ENCODE results near the gene FMO2. TPM values are rescaled to one million over a fixed set of nuclear protein-coding genes. Genes with fewer than 3 reads are reported as not detected.

FMO2 gene
- total and polyA plus RNA-seq, 4 donors: 5.2 to 165 (median 61.5) TPM

GRCh38 chr1:171173069-171173468 lies 12.0 kb upstream of the FMO2 start:
- ATAC-seq (ENCODE audit: insufficient read depth, low FRiP score) (no peak), DNase-seq (peak in 2 of 3 donors; percentile 43 to 67)
- Histone ChIP-seq H3K36me3 (ENCODE audit: control insufficient read depth in 4 of 4, insufficient read depth in 4 of 4, low read length in 4 of 4) (no peaks in the 10 kb centered on the region), H3K4me1 (ENCODE audit: control insufficient read depth in 5 of 5, insufficient read depth in 5 of 5, low read length in 5 of 5) (peaks cover 0 to 31% (median 0%) of the 10 kb centered on the region in 5 donors), H3K4me3 (no peak overlapping the region), H3K9ac (ENCODE audit: insufficient read depth in 1 of 2, low read length in 2 of 2) (no peak overlapping the region), H3K27me3 (ENCODE audit: control insufficient read depth in 3 of 3, insufficient read depth in 3 of 3, low read length in 2 of 3) (no peaks in the 10 kb centered on the region), H3K27ac (ENCODE audit: low read depth in 1 of 2, low read length in 1 of 2) (no peak overlapping the region), H3K9me3 (ENCODE audit: control insufficient read depth in 4 of 4, insufficient read depth in 3 of 4, low read length in 3 of 4) (no peaks in the 10 kb centered on the region)
- TF ChIP-seq CTCF (IDR thresholded peaks at IDR 0.05; ENCODE audit: control extremely low read depth, extremely low read depth): no peak
- 79 to 85% methylated on average over 1 of the region's 1 CpG for WGBS, 2 donors

GRCh38 chr1:171174560-171175294 lies 10.4 kb upstream of the FMO2 start:
- peaks cover 0 to 30% (median 0%) of the 10 kb centered on the region in 5 donors for H3K4me1 ChIP-seq (ENCODE audit: control insufficient read depth in 5 of 5, insufficient read depth in 5 of 5, low read length in 5 of 5)
- no peak overlapping the region for H3K9ac ChIP-seq (ENCODE audit: insufficient read depth in 1 of 2, low read length in 2 of 2)
- no peak overlapping the region for H3K27ac ChIP-seq (ENCODE audit: low read depth in 1 of 2, low read length in 1 of 2)
- no peaks in the 10 kb centered on the region for H3K9me3 ChIP-seq (ENCODE audit: control insufficient read depth in 4 of 4, insufficient read depth in 3 of 4, low read length in 3 of 4)
- no peak overlapping the region for H3K4me3 ChIP-seq
- ATAC-seq (ENCODE audit: insufficient read depth, low FRiP score) (no peak), DNase-seq (peak in 1 of 3 donors; percentile 52)
- H3K27me3 ChIP-seq (ENCODE audit: control insufficient read depth in 3 of 3, insufficient read depth in 3 of 3, low read length in 2 of 3): no peaks in the 10 kb centered on the region
- 87 to 97% methylated on average over 1 of the region's 1 CpG for WGBS, 2 donors
- H3K36me3 ChIP-seq (ENCODE audit: control insufficient read depth in 4 of 4, insufficient read depth in 4 of 4, low read length in 4 of 4): no peaks in the 10 kb centered on the region
- TF ChIP-seq CTCF (IDR thresholded peaks at IDR 0.05; ENCODE audit: control extremely low read depth, extremely low read depth): no peak

- Histone ChIP-seq H3K4me3 (no peak overlapping the region), H3K9me3 (ENCODE audit: control insufficient read depth in 4 of 4, insufficient read depth in 3 of 4, low read length in 3 of 4) (no peaks in the 10 kb centered on the region), H3K9ac (ENCODE audit: insufficient read depth in 1 of 2, low read length in 2 of 2) (no peak overlapping the region), H3K36me3 (ENCODE audit: control insufficient read depth in 4 of 4, insufficient read depth in 4 of 4, low read length in 4 of 4) (no peaks in the 10 kb centered on the region), H3K4me1 (ENCODE audit: control insufficient read depth in 5 of 5, insufficient read depth in 5 of 5, low read length in 5 of 5) (peaks cover 0 to 22% (median 0%) of the 10 kb centered on the region in 5 donors), H3K27ac (ENCODE audit: low read depth in 1 of 2, low read length in 1 of 2) (no peak overlapping the region), H3K27me3 (ENCODE audit: control insufficient read depth in 3 of 3, insufficient read depth in 3 of 3, low read length in 2 of 3) (no peaks in the 10 kb centered on the region)
- no peak for TF ChIP-seq CTCF (IDR thresholded peaks at IDR 0.05; ENCODE audit: control extremely low read depth, extremely low read depth)
- DNase-seq: no peak
- WGBS, 2 donors: 83 to 87% methylated on average over 4 of the region's 4 CpGs
- no peak for ATAC-seq (ENCODE audit: insufficient read depth, low FRiP score)
Observed at GRCh38 chr1:171177261-171177660, 7.8 kb upstream of the FMO2 start.
